NAMALWA (cell line): Measurements from ENCODE around the gene OR4C45.
"Not testable (repeated sequence)": the region's sequence is repeated elsewhere in the genome, so short reads cannot be mapped to it uniquely, and the experiment has no call there.

ENCODE experiments used
- DNase-seq: peaks from one replicate; pipeline ENCODE4 v3.0.0-alpha.2; 2015; ENCODE audit warnings: low spot score

OR4C45 gene

DNA sequence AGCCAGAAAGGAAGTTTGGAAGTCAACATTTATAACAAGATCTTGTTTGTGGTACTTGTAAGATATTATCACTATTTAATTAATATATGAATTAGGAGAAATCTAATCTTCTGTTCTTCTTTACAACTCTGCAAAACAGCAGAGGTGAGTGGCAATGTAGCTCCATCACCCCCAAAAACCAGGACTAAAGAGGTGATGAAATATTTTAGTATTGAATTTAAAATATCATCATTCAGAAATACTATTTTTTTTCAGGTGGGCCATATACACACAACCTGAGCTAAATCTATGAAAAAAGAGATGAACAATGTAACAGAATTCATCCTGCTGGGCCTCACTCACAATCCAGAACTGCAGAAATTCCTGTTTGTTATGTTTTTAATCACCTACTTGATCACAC, at the start of gene OR4C45:
TSS of gene OR4C45 (plus strand) at position 301 of the 400 bp plus-strand sequence.
- DNase-seq, result no peak

DNA sequence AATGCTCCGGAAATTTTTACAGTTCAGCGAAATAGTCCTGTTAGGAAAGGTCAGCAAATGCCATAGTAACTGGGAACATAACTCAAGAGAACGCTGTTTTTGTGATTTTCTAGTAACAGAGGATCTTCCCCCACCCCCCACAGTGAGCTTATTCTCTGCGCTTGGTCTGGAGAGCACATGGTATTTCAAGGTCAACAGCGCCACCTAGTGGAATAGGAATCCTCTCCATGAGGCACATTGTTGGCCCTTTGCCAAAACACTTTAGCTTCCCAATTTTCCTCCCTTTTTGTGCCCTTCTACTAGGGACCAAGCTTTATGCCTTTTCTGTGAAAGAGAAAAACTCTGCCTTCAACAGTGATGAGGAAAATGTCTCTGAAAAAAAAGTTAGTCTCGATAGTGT, 37.1 kb upstream of the OR4C45 start:
- peak; percentile 76 for DNase-seq

DNA sequence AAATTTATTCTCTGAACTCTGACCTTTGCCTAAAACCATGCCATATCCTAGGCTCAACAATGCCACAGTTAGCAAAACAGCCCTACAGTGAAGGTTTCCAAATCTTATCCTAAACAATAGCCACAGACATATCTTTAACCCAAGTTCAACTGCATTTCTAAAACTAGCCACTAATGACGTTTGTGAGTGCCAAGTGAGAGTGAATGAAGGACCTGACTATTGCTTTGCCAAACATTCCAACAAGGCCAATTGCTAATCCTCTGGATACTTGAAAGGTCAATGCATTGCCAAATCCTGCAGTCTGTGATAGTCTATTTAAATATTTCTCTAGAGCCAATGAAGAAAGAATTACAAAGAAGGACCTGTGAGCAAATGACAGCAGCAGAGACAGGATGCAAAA, 2.5 kb upstream of the OR4C45 start:
- no peak for DNase-seq

DNA sequence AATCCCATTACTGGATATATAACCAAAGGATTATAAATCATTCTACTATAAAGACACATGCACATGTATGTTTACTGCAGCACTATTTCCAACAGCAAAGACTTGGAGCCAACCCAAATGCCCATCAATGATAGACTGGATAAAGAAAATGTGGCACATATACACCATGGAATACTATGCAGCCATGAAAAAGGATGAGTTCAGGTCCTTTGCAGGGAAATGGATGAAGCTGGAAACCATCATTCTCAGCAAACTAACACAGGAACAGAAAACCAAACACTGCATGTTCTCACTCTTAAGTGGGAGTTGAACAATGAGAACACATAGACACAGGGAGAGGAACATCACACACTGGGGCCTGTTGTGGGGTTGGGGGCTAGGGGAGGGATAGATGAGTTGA, 3.6 kb downstream of the OR4C45 start:
- DNase-seq, result not testable (repeated sequence)

DNA sequence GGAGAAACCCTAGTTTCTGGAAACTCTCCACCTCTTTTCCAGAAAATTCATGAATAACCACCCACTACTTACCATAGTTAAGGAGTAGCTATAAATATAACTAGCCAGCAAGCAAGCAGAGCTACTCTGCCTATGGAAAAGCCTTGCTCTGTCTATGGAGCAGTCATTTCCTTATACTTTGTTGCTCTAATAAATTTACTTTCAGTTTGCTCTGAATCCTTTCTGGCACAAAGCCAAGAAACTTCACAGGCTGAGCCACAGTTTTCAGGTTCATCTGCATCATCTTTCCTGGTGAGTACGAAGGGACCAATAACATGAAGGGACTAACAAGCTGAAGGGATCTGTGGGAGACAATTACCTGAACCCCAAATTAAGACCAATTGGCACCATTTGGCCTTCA, 4.6 kb downstream of the OR4C45 start:
- DNase-seq, result peak; percentile 1

DNA sequence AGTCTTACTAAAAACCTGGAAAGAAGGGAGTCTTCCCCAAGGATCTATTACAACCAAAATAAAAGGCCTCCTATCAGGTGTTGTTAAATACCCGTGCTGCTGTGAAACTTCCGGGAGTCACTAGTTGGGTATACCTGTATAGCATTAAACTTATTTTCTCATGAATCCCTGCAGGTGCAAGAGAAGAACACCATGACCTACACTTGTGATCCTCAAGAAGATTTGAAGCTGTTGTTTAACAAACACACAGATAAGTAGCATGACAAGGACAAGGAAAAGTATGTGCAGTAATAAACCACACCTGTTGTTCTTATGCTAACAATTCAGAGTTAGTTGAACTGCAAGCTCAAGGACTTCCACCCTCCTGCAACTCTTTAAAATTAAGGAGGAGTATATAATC, 12.0 kb downstream of the OR4C45 start:
- DNase-seq, result no peak

DNA sequence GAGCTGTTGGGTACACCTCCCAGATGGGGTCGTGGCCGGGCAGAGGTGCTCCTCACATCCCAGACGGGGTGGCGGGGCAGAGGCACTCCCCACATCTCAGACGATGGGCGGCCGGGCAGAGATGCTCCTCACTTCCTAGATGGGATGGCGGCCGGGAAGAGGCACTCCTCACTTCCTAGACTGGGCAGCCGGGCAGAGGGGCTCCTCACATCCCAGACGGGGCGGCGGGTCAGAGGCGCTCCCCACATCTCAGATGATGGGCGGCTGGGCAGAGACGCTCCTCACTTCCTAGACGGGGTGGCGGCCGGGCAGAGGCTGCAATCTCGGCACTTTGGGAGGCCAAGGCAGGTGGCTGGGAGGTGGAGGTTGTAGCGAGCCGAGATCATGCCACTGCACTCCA, 30.4 kb downstream of the OR4C45 start:
- DNase-seq, result not testable (repeated sequence)

DNA sequence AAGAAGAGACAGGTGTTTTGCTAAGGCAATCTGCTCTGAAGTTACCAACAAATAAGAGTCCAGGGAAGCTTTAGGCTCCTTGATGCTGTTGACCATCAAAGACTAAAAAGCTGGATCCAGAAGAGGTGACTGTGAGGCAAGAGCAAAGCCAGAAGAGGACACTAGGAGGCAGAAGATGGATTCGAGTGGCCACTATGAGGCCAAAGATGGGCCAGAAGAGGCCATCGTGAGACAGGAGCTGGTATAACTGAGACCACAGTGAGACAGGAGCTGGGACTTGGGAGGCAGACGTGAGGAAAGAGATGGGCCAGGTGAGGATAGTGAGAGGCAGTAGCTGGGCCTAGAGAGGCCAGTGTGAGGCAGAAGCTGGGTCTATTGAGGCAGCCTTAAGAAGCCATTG, 37.7 kb downstream of the OR4C45 start:
- DNase-seq, result no peak

DNA sequence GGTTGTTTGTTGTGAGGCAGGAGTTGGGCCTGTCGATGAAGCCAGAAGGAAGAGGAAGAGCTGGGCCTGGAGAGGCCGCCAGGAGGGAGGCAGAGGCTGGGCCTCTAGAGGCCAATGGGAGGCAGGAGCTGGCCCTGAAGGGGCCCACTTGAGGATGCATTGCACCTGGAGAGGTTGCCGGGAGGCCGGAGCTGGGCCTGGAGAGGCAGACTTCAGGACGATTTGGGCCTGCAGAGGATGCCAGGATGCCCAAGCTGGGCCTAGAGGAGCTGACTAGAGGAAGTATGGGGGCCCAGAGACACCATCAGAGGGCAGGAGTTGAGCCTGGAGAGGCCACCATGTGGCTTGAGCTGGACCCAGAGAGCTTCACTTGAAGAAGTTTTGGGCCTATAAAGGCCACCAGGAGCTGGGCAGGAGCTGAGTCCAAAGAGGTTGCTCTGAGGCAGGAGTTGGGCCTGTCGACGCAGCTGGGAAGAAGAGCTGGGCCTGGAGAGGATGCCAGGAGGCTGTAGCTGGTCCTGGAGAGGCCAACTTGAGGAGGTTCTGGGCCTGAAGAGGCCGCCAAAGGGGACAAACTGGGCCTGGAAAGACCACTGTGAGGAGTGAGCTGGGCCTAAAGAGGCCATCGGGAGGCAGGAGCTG, 39.0 kb downstream of the OR4C45 start:
- DNase-seq, result no peak

DNA sequence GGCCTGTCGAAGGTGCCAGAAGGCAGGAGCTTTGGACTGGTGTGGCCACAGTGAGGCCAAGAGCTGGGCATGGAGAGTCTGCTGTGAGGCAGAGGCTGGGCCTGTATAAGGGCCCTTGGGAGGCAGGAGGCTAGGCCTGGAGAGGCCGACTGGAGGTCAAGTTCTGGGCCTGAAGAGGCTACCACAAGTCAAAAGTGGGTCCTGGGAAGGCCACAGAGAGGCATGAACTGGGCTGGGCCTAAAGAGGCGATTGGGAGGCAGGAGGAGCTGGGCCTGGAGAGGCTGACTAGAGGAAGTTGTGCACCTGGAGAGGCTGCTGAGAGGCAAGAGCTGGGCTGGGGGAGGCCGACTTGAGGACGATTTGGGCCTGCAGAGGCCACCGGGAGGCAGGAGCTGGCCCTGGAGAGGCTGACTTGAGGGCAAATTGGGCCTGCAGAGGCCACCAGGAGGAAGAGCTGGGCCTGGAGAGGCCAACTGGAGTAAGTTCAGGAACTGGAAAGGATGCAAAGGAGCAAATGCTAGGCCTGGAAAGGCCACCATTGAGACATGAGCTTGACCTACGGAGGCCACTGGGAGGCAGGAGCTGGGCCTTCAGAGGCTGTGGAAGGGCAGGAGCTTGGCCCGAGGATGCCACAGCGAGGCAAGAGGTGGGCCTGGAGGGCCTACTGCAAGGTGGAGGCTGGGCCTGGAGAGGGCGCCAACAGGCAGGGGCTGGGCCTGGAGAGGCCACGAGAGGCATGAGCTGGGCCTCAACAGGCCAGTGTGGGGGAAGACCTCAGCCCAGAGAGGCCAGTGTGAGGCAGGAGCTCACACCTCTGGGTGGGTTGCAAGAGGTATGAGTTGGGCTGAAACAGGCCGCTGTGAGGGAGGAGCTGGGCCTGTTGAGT, 39.8 kb downstream of the OR4C45 start:
- DNase-seq, result no peak

DNA sequence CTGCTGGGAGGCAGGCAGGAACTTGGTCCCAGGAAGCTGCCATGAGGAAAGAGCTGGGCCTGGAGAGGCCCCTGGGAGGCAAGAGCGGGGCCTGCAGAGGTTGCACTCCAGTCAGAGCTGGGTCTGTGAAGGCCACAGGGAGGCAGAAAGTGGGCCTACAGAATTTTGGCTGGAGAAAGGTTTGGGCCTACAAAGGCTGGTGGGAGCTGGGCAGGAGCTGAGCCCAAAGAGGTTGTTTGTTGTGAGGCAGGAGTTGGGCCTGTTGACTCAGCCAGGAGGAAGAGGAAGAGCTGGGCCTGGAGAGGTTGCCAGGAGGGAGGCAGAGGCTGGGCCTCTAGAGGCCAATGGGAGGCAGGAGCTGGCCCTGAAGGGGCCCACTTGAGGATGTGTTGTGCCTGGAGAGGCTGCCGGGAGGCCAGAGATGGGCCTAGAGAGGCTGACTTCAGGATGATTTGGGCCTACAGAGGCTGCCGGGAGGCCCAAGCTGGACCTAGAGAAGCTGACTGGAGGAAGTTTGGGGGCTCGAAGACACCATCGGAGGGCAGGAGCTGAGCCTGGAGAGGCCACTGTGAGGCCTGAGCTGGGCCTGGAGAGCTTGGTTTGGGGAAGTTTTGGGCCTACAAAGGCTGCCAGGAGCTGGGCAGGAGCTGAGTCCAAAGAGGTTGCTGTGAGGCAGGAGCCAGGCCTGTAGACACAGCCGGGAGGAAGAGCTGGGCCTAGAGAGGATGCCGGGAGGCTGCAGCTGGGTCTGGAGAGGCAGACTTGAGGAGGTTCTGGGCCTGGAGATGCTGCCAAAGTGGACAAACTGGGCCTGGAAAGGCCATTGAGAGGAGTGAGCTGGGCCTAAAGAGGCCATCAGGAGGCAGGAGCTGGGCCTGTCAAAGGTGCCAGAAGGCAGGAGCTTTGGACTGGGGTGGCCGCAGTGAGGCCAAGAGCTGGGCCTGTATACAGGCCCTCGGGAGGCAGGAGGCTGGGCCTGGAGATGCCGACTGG, 40.7 kb downstream of the OR4C45 start:
- DNase-seq, result no peak

DNA sequence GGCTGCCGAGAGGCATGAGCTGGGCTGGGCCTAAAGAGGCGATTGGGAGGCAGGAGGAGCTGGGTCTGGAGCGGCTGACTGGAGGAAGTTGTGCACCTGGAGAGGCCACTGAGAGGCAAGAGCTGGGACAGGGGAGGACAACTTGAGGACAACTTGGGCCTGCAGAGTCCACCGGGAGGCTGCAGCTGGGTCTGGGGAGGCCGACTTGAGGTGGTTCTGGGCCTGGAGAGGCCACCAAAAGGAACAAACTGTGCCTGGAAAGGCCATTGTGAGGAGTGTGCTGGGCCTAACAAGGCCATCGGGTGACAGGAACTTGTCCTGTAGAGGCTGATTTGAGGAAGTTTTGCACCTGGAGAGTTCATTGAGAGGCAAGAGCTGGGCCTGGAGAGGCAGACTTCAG, 41.5 kb downstream of the OR4C45 start:
- DNase-seq, result no peak

DNA sequence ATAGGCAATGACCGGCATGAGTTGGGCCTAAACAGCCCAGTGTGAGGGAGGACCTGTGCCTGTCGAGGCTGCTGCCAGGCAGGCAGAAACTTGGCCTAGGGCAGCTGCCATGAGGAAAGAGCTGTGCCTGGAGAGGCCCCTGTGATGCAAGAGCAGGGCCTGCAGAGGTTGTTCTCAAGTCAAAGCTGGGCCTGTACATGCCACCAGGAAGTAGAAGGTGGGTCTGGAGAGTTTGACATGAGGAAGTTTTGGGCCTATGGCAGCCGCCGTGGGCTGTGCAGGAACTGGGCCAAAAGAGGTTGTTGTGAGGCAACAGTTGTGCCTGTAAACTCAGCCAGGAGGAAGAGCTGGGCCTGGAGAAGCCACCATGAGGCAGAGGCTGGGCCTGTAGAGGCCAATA, 43.2 kb downstream of the OR4C45 start:
- DNase-seq, result no peak

DNA sequence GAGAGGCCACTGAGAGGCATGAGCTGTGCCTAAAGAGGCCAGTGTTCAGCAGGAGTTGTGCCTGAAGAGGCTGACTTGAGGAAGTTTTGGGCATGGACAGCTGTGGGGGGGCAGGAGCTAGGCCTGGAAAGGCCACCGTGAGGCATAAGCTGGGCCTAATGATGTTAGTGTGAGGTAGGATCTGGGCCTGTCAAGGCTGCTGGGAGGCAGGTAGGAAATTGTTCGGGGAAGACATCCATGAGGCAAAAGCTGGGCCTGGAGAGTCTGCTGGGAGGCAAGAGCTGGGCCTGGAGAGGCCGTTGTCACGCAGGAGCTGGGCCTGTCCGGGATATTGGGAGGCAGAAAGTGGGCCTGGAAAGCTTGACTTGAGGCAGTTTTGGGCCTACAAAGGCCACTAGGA, 44.9 kb downstream of the OR4C45 start:
- DNase-seq, result no peak

DNA sequence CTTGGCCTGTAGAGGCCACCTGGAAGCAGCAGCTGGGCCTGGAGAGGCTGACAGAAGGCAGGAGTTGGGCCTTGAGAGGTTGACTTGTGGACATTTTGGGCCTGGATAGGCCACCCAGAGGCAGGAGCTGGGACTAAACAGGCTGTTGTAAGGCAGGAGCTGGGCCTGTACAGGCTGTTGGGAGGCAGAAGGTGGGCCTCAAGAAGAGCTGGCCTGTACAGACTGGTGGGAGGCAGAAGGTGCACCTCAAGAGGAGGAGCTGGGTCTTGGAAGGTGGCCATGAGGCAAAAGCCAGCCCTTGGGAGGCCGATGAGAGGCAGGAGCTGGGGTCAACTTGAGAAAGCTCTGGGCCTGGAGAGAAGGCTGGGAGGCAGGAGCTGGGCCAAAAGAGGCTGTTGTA, 45.3 kb downstream of the OR4C45 start:
- no peak for DNase-seq

DNA sequence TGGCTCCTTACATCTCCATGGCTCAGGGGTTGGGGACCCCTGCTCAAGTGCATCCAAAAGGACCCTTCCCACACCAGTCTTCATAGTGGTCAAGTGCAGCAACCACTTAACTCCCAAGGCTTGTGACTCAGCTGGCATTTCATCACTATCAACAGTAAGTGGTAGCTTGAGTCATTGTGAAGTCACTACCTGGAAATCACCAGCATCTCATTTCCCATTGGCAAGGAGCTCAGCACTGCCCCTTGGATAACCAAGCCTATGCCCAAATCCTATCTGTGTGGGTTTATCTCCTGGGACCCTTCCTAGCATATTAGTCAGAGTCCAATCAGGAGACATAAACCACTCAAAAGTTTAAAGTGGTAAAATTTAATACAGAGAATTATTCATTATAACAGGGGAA, 46.3 kb downstream of the OR4C45 start:
- DNase-seq, result not testable (repeated sequence)

DNA sequence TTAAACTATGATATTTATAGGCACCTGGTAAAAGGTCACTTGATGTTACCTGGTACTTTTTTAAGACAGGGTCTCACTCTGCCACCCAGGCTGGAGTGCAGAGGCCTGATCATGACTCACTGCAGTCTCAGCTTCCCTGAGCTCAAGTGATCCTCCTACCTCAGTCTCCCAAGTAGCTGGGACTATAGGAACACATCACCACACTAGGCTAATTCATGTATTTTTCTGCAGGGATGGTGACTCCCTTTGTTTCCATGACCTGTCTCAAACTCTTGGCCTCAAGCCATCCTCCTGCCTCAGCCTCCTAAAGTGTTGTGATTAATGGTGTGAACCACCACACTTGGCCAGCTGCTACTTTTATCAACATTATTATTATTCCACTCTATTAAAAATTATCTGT, 47.6 kb downstream of the OR4C45 start:
- no peak for DNase-seq
